ENCODE results near the gene SMARCD3. TPM values are rescaled to one million over a fixed set of nuclear protein-coding genes. Genes with fewer than 3 reads are reported as not detected.

The SMARCD3 gene
- total RNA-seq, 4 donors from 2014 or later, result 25.3 to 43.4 (median 40.6) TPM

- Histone ChIP-seq H3K4me1 (peaks cover 0 to 11% (median 10%) of the 10 kb centered on the region in 4 donors), H3K27me3 (peaks cover 0 to 21% (median 0%) of the 10 kb centered on the region in 4 donors), H3K9me3 (no peaks in the 10 kb centered on the region), H3K27ac (replicated peaks in 1 of 4) (no peak overlapping the region), H3K4me3 (no peak overlapping the region), H3K36me3 (no peaks in the 10 kb centered on the region)
- intact Hi-C loops (cut with DNase I), result no loop called here
- TF ChIP-seq POLR2A (IDR thresholded peaks at IDR 0.05; ENCODE audit: low read depth), result no peak
- no peak for DNase-seq (ENCODE audit: extremely low spot score)
These were observed 50.6 kb downstream of the SMARCD3 start for GRCh38 chr7:151197932-151198331.

DNA sequence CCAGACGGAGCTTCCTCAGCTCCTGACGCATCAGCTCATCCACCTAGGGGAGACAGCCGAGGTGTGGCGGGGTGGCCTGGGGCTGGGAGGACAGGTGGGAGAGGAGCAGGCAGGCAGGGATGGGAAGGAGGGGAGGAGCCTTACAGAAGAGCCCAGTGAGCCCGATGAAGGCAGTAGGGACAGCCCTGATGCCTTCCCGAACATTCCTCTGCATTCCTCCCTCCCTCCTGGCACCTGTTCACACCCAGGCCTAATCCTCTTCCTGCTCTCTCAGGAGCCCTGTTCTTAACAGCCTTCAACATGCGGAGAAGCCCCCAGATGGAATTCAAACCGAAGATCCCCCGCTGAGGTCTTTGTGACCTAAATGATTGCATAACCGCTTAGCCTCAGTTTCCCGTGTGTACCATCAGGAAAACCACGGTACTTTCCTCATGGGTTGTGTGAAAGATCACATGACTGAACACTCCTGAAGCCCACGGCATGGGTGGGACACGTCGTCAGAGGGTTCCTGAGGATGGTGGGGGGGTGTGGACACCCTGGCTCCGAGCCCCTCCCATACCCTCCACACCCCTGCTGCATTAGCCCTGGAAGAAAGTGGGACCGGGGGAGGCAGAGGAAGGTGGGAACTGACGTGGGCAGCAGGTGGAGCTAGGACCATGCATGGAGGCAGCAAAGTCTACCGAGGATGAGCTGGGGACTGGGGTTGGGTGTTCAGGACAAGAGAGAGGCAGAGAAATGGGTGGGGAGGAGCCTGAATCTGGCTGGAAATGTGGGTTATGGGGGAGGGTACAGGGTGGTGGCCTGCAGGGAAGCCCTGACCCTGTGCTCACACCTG lies 52.7 kb downstream of the SMARCD3 start:
- 64% methylated on average over 18 of the region's 19 CpGs for WGBS
- Histone ChIP-seq H3K27ac (replicated peaks in 1 of 4) (no peak overlapping the region), H3K9me3 (no peaks in the 10 kb centered on the region), H3K36me3 (no peaks in the 10 kb centered on the region), H3K4me1 (peaks cover 0 to 11% (median 10%) of the 10 kb centered on the region in 4 donors), H3K4me3 (no peak overlapping the region), H3K27me3 (peaks cover 0 to 32% (median 0%) of the 10 kb centered on the region in 4 donors)
- TF ChIP-seq POLR2AphosphoS5 (IDR thresholded peaks at IDR 0.05), result no peak
- no peak for TF ChIP-seq EP300 (IDR thresholded peaks at IDR 0.05)
- no peak for TF ChIP-seq POLR2A (IDR thresholded peaks at IDR 0.05; ENCODE audit: low read depth)
- TF ChIP-seq, protein P1, sequence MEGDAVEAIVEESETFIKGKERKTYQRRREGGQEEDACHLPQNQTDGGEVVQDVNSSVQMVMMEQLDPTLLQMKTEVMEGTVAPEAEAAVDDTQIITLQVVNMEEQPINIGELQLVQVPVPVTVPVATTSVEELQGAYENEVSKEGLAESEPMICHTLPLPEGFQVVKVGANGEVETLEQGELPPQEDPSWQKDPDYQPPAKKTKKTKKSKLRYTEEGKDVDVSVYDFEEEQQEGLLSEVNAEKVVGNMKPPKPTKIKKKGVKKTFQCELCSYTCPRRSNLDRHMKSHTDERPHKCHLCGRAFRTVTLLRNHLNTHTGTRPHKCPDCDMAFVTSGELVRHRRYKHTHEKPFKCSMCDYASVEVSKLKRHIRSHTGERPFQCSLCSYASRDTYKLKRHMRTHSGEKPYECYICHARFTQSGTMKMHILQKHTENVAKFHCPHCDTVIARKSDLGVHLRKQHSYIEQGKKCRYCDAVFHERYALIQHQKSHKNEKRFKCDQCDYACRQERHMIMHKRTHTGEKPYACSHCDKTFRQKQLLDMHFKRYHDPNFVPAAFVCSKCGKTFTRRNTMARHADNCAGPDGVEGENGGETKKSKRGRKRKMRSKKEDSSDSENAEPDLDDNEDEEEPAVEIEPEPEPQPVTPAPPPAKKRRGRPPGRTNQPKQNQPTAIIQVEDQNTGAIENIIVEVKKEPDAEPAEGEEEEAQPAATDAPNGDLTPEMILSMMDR (IDR thresholded peaks at IDR 0.05), result no peak
- DNase-seq (ENCODE audit: extremely low spot score), result no peak
- intact Hi-C loops (cut with DNase I), result no loop called here

DNA sequence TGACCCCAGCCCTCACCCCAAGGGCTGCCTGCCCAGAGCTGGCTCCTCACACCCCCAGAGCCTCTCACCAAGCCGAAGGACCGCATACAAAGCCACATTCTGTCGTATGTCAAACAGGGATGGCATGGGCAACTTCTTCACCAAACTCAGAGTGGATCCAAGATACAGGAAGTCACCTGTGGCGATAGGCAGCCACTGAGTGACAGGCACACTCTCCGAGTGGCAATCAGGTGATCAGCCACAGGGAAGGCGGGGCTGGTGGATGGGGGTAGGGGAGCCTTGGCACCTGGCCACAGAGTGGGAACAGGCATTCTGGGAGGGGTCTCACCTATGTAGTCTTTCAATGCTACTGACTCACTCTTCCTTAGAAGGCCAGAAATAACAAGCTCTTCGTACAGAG lies 54.3 kb downstream of the SMARCD3 start:
- intact Hi-C loops (cut with DNase I), result no loop called here
- no peak for DNase-seq (ENCODE audit: extremely low spot score)
- peaks cover 0 to 3% (median 3%) of the 10 kb centered on the region in 4 donors for H3K4me1 ChIP-seq
- WGBS, result 64% methylated on average over 6 of the region's 7 CpGs
- H3K9me3 ChIP-seq, result no peaks in the 10 kb centered on the region
- H3K4me3 ChIP-seq, result no peak overlapping the region
- H3K27ac ChIP-seq (replicated peaks in 1 of 4), result no peak overlapping the region
- TF ChIP-seq EP300 (IDR thresholded peaks at IDR 0.05) (no peak), POLR2A (IDR thresholded peaks at IDR 0.05; ENCODE audit: low read depth) (no peak), POLR2AphosphoS5 (IDR thresholded peaks at IDR 0.05) (no peak)
- TF ChIP-seq, protein P1 (IDR thresholded peaks at IDR 0.05), result no peak
- peaks cover 0 to 32% (median 0%) of the 10 kb centered on the region in 4 donors for H3K27me3 ChIP-seq
- H3K36me3 ChIP-seq, result no peaks in the 10 kb centered on the region

- intact Hi-C loops (cut with DNase I), result no loop called here
- Histone ChIP-seq H3K4me1 (peaks cover 0 to 1% (median 0%) of the 10 kb centered on the region in 4 donors), H3K36me3 (no peaks in the 10 kb centered on the region), H3K9me3 (no peaks in the 10 kb centered on the region), H3K27me3 (peaks cover 0 to 32% (median 0%) of the 10 kb centered on the region in 4 donors), H3K4me3 (no peak overlapping the region), H3K27ac (replicated peaks in 1 of 4) (no peak overlapping the region)
- TF ChIP-seq, protein P1 (IDR thresholded peaks at IDR 0.05), result no peak
- TF ChIP-seq POLR2AphosphoS5 (IDR thresholded peaks at IDR 0.05), result no peak
- no peak for TF ChIP-seq POLR2A (IDR thresholded peaks at IDR 0.05; ENCODE audit: low read depth)
- TF ChIP-seq EP300 (IDR thresholded peaks at IDR 0.05), result no peak
- WGBS, result 91% methylated on average over 12 of the region's 14 CpGs
- DNase-seq (ENCODE audit: extremely low spot score), result no peak
These were observed 55.1 kb downstream of the SMARCD3 start for GRCh38 chr7:151193203-151193978.

DNA sequence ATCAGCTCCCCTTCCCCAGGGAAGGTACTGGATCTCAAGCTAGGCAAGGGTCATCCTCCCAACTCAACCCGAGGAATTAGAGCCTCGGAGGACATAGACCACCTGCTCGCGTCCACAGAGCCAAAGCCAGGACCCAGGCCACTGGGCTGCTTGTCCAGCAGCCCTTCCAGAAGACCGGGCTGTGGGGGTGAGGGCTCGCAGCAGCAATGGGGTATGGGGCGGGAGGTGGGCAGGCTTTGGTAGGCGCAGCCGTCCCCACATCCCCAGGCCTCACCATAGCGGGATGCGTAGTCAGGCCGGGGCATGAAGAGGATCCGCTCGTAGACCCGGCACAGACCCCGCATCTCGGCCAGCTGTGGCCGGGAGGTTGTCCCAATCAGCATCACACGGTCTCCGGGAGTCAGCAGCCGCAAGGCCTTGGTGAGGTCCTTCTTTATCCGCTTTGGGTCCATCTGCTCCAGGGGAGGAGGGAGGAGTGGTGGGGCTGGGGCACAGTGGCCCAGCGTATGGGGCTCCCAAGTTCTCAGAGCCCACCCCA lies 56.4 kb downstream of the SMARCD3 start:
- no peak overlapping the region for H3K27ac ChIP-seq (replicated peaks in 1 of 4)
- H3K27me3 ChIP-seq, result peaks cover 0 to 40% (median 0%) of the 10 kb centered on the region in 4 donors
- no peaks in the 10 kb centered on the region for H3K9me3 ChIP-seq
- no peaks in the 10 kb centered on the region for H3K36me3 ChIP-seq
- DNase-seq (ENCODE audit: extremely low spot score), result no peak
- WGBS, result 88% methylated on average over 3 of the region's 23 CpGs
- H3K4me1 ChIP-seq, result peaks cover 0 to 3% (median 0%) of the 10 kb centered on the region in 4 donors
- no peak for TF ChIP-seq POLR2A (IDR thresholded peaks at IDR 0.05; ENCODE audit: low read depth)
- no peak for TF ChIP-seq POLR2AphosphoS5 (IDR thresholded peaks at IDR 0.05)
- TF ChIP-seq, protein P1 (IDR thresholded peaks at IDR 0.05), result no peak
- TF ChIP-seq EP300 (IDR thresholded peaks at IDR 0.05), result no peak
- intact Hi-C loops (cut with DNase I), result no loop called here
- H3K4me3 ChIP-seq, result no peak overlapping the region

All from esophagus muscularis mucosa (tissue), 4 donors.